Dendritic cell treated with granulocyte-macrophage colony-stimulating factor and Interleukin-4, amounts not matched to agents 40 ng/mL and 50 ng/mL, for 4 days (primary cell): ENCODE results near the gene DHRS3.

Experiments used
- H3K27ac Mint-ChIP-seq: one replicate; pipeline ENCODE4 v1.8.0; 2022; ENCODE audit warnings: mild to moderate bottlenecking, mixed read lengths
- H3K27me3 Mint-ChIP-seq: one replicate; pipeline ENCODE4 v1.8.0; 2022; ENCODE audit warnings: mild to moderate bottlenecking, mixed read lengths
- H3K36me3 Mint-ChIP-seq: one replicate; pipeline ENCODE4 v1.8.0; 2022; ENCODE audit warnings: low read depth, mixed read lengths
- H3K4me1 Mint-ChIP-seq: one replicate; pipeline ENCODE4 v1.8.0; 2022; ENCODE audit warnings: low read depth, mixed read lengths
- H3K4me3 Mint-ChIP-seq: one replicate; pipeline ENCODE4 v1.8.0; 2022; ENCODE audit warnings: mild to moderate bottlenecking, moderate library complexity, mixed read lengths
- H3K9me3 Mint-ChIP-seq: one replicate; pipeline ENCODE4 v1.8.0; 2022; ENCODE audit warnings: mixed read lengths
- intact Hi-C: fragments of 100-400 bp; cut with micrococcal nuclease; formaldehyde crosslinking; loops from one replicate; pipeline ENCODE4 v1.15.0; 2022

DHRS3 gene

GRCh38 chr1:12521096-12521495, 96.9 kb downstream of the DHRS3 start:
- no peaks in the 10 kb centered on the region for H3K27me3 Mint-ChIP-seq
- intact Hi-C loops, result no loop called here
- H3K36me3 Mint-ChIP-seq, result no peaks in the 10 kb centered on the region
- H3K9me3 Mint-ChIP-seq, result no peaks in the 10 kb centered on the region
- H3K27ac Mint-ChIP-seq, result no peak overlapping the region
- H3K4me1 Mint-ChIP-seq, result peaks cover 15% of the 10 kb centered on the region
- no peak overlapping the region for H3K4me3 Mint-ChIP-seq

DNA sequence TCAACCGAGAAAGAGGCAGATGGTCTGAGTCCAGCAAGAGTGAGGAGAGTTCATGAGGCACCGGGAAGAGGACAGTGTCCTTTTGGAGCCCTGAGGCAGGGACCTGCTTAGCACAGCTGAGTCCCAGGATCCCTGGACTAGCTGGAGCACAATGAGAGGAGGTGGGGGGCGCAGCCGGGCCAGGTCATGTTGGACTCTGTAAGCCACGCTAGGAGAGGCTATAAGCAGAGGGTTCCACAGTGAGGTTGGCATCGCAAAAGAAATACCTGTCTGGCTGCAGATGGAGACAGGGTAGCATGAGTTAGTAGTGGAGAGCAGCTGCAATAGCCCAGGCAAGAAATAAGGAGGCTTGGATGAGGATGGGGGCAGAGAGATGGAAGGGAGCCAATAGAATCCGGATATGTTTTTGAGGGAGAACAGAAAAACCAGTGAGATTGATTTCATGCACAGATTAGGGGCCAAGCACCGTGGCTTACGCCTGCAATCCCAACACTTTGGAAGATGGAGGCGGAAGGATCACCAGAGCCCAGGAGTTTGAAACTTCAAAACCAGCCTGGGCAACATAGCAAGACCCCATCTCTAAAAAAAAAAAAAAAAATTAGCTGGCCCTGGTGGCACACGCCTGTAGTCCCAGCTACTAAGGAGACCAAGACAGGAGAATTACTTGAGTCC, 98.2 kb downstream of the DHRS3 start:
- Mint-ChIP-seq H3K27ac (no peak overlapping the region), H3K9me3 (no peaks in the 10 kb centered on the region), H3K4me3 (no peak overlapping the region), H3K4me1 (peaks cover 3% of the 10 kb centered on the region), H3K27me3 (no peaks in the 10 kb centered on the region), H3K36me3 (no peaks in the 10 kb centered on the region)
- intact Hi-C loops, result no loop called here

GRCh38 chr1:12518931-12519692, 98.9 kb downstream of the DHRS3 start:
- no peaks in the 10 kb centered on the region for H3K36me3 Mint-ChIP-seq
- H3K4me3 Mint-ChIP-seq, result no peak overlapping the region
- no peaks in the 10 kb centered on the region for H3K9me3 Mint-ChIP-seq
- H3K4me1 Mint-ChIP-seq, result no peaks in the 10 kb centered on the region
- H3K27ac Mint-ChIP-seq, result no peak overlapping the region
- intact Hi-C loops, result no loop called here
- no peaks in the 10 kb centered on the region for H3K27me3 Mint-ChIP-seq
